Vein endothelial cell (primary cell): ENCODE data around the gene SLCO6A1. TPM values are rescaled to one million over a fixed set of nuclear protein-coding genes. Genes with fewer than 3 reads are reported as not detected.

ENCODE experiments used
- total RNA-seq: library from RNA; depleted of rRNA; stranded (reverse); fragments of >200 nt; gene quantifications from 2 replicates; pipeline ENCODE4 v1.2.3, GENCODE V29; 2012

The SLCO6A1 gene
- not detected in 2 replicates for total RNA-seq

GRCh38 chr5:102498271-102499034 is at the start of gene SLCO6A1:
SLCO6A1 (minus strand) TSS chr5:102499001; CDS start chr5:102498844, 157 bp downstream.

Other genes starting within 250 kb of the SLCO6A1 start
- not detected in 2 replicates for gene SLCO4C1, start 202.7 kb downstream of the SLCO6A1 start, total RNA-seq